GM19023 (cell line): ENCODE data around the gene TENM4.

Experiments used
- ATAC-seq: cut with Tn5 transposase; IDR thresholded peaks from one replicate; pipeline ENCODE4 v1.9.1; 2021; ENCODE audit warnings: mild to moderate bottlenecking, moderate library complexity; ENCODE audit not compliant: unreplicated experiment

The TENM4 gene

DNA sequence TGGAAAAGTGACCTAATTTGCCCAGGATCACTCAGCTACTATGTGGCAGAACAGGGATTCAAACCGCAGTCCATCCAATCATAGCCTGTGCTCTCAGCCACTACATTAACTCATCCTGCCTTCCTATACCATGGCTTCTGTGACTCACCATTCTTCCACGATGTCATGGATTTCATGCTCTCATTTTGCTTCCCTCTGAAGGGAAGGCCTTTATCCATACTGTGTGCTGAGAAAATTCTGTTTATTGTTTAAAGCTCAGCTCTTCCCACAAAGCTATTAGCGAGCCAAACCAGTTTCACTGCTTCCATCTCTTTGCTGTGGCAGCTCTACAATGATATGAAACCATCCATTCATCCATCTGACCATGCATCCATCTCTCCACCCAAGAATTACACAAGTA, 289.9 kb downstream of the TENM4 start:
- no peak for ATAC-seq

DNA sequence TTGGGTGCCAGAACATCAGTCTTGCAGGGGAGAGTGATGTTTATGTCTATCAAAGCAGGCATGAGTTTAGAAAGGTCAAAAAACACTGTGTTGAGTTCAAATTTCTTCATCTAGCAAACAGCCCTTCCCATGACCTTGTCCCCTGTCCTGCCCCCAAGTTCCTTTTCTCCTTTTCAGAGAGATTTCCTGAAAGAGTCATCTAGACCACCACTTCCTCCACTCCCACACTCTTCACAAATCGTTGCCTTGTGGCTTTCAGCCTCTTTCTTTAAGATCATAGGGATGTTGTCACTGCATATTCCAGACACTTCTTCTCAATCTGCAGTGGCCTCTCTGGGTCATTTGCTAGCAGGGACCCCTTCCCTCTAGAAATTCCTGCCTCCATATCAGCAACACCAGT, 290.5 kb downstream of the TENM4 start:
- no peak for ATAC-seq

DNA sequence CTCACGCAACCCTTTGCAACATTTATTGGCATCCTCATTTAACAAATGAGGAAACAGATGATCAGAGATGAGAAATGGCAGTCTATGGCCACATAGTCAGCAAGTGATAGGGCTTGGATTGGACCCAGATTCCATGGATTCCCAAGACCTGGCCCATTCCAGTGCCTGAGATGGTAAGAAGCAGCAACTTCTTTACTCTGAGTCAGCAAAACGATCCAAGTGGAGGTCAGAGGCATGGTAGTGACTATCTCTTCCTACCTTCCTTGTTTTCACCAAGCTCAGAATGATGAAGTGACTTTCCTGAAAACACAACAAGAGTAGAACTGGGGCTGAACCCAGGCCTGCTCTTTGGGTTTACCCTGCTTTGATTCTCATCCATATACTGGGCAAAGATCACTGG, 293.1 kb downstream of the TENM4 start:
- no peak for ATAC-seq

DNA sequence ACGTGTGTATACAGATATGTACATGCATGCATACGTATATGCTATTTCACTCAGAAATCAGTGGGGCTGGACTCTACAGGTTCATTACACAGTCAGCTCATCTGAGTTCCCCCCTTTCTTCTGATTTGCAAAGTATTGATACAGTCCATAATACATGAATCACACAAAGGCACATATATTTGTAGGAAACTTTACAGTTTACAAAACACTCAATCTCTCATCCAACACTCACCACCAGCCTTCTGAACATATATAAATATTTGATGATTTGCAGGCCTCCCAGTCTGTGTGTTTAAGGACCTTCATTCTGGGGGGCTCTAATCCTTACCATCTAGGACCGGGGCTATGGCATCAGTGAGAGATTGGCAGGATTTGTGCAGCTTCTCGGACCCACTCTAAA, 293.8 kb downstream of the TENM4 start:
- ATAC-seq = no peak

DNA sequence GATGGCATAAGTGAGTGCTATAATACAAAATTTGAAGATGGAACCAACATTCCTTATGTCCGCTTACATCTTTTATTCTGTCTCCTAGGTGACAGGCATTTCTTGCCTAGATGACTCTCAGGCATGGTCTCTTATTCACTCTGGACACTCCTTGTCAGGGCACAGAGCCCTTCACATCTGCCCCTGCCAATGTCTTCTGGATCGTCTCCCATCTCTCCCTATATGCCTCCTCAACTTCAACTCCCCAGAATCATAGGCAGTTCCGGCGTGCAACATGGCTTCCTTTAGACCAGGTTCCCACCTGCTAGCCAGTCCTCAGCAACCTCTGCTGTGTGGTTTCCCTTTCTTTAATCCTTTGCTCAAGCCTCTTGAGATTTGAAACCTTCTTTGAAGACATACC, 300.9 kb downstream of the TENM4 start:
- no peak for ATAC-seq

DNA sequence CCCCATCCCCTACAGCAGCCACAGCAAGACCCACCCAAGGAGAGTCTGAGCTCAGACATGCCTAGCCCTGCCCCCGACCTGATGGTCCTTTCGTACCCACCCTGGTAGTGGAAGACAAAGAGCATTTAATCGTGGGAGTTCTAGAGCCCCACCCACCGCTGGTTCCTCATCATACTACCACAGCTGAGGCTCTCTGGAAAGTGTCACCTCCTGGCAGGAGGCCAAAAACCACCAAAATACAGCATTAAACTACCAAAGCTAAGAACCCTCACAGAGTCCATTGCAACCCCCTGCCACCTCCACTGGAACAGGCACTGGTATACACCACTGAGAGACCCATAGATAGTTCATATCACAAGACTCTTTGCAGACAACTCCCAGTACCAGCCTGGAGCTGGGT, 311.1 kb downstream of the TENM4 start:
- no peak for ATAC-seq

DNA sequence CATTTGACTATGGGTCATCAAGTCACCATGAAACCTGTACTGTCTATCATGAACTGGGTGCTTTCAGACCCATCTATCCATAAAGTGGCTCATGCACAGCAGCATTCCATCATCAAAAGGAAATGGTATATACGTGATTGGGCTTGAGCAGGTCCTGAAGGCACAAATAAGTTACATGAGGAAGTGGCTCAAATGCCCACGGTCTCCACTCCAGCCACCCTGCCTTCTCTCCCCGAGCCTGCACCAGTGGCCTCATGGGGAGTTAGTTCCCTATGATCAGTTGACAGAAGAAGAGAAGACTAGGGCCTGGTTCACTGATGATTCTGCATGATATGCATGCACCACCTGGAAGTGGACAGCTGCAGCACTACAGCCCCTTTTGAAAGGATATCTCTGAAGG, 312.5 kb downstream of the TENM4 start:
- no peak for ATAC-seq

DNA sequence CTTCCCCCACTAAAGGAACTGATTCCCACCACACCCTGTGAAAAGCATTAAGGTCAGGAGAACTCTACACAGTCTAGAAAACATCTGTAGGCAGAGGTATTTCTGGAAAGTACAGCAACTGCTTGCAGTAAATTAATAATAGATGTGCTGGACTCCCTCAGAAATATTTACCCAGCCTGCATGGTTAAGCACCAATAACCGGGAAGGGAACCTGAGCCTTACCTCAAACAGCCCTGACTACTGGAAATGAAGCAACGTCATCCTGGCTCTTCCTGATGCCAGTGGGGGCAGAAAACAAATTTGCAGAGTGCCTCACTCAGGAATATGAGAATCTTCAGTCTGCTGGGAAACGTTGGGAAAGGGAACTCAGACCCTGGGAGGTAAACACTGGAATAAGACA, 318.1 kb downstream of the TENM4 start:
- ATAC-seq = no peak

DNA sequence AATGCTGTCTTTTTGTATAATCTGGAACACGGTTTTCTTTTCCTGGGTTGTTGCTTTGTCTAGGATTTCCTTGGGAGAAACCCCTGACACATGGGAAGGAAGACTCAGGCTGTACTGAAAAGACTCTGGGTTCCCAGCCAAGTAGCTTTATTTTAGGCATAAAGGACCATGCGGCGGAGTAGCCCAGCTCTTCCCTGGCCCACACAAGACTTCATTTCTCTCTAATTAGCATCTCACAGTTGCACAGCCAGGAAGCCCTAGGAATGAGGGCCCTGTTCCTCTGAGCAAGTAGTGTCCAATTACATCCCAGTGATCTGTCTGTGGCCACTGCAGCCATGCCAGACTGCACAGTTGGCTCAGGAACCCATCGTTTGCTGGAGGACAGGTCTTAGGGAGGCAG, 319.5 kb downstream of the TENM4 start:
- ATAC-seq = no peak

DNA sequence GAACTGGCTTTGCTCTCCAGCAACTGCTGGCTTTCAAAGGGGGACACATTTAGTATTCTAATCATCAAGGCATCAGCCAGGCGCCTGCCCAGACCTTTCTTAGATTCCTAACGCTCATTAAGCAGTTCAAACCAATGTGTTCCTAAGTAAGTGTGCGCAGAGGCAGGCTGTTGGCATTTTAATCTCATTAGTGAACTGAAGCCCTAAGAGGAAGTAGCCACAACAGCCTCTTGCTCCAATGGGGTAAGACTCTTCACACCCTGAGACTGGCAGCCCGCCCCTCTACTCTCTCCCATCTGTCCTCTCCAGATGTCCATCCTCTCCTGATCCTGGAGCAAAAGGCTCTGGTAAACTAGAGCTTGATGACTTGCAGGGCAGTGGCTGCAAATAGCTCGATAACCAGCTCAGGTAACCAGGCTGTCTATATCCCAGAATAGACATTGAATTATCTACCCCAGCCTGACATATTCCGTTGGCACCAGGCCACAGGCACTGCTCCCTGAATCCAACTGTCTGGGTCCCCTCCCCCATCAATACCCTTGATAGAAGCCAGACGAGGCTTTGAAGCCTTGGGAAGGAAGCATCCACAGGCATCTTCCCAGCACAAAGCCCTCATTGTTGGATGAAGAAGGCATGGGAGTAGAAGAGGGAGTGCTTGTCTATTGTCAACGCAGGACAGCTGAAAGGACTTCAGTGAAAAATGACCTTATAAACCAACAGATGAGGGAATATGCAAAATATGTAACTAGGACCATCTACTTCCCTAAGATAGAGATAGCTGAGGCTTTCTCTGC, 321.1 kb downstream of the TENM4 start:
- no peak for ATAC-seq

DNA sequence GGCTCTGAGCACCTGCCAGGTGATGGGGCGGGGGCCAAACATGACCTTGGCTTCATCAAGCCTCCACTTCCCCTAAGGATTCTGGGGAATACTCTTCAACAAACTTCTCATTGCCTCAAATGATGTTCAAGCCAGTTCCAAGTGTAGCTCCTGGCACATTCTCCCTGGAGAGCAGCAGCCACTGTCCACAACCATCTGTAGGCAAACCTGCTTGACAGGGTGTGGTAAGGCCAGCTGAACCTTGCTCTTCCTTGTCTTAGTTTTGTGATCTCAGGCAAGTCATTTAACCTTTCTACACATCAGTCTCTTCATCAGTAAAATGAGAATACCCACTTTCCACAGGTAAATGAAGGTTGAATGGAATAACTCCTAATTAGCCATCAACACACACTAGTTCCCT, 323.3 kb downstream of the TENM4 start:
- no peak for ATAC-seq

DNA sequence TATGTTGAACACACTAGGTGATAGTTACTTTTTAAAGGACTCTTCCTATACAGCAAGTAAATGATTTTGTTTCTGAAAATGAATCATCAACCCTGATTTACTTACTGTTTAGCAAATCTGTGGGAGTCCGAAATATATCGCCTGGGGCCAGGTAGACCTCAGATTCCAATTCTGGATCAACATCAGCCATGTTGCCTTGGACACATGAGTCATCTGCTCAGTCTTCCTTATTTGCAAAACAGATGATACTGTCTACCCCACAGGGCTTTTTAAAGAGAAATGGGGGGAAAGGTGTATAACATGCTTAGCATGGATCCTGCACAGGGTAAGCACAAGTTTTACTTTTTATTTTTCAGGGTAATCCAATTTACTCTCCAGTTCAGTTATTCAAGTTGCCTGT, 324.2 kb downstream of the TENM4 start:
- no peak for ATAC-seq

DNA sequence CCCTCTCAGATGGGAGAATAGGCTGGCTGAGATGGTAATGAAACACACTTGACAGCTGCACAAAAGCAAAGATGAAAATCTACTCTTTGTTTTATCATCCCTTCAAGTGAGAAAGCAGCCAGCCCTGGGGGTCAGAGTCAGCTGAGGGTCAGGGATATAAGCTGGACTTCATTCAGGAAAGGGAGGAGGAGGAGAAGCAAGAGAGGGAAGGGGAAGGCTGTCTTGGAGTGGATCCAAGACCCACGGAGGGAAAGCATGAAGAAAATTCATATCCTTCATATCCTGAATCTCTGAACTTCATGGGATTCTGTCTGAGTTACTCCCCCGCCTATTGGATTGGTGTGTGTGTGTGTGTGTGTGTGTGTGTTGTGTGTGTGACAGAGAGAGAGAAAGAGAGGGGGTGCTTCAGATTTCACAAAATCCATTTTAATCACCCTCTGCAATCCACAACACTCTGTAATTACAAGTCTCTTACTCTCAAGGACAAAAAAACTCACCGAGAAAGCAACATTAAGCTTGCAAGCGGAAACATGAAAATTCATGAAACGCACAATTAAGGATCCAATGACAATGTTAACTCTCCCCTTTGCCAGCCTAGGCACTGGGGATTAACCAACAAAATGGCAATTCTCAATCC, 327.7 kb downstream of the TENM4 start:
- ATAC-seq = no peak

DNA sequence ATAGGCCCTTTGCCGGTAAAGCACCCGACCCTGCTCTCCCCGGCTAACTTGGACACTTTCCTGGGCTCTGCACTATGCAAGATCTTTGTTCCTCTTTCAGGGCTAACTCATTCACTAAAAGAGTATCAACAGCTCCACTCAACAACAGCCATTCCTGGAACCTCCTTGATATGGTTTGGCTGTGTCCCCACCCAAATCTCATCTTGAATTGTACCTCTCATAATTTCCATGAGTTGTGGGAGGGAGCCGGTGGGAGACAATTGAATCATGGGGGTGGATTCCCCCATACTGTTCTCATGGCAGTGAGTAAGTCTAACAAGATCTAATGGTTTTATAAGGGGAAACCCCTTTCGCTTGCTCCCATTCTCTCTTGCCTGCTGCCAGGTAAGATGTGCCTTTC, 330.0 kb downstream of the TENM4 start:
- ATAC-seq = no peak

DNA sequence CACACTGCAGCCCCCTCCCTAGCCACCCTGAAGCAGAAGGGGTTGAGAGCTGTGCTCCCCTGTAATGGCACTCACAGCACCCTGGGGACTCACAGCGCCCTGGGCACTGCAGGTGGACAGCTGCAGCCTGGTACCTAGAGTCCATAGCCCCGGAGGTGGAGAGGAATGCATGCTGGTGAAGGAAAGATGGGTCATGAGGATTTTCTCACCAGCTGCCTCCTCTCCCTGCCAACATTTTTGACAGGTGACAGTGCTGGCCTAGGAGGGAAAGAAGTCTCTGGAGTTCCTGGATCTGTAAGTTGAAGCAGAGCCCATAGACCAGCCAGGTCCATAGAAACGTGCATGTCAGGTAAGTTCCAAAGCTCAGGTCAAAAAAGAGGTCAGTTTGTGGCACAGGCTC, 330.5 kb downstream of the TENM4 start:
- ATAC-seq = no peak

DNA sequence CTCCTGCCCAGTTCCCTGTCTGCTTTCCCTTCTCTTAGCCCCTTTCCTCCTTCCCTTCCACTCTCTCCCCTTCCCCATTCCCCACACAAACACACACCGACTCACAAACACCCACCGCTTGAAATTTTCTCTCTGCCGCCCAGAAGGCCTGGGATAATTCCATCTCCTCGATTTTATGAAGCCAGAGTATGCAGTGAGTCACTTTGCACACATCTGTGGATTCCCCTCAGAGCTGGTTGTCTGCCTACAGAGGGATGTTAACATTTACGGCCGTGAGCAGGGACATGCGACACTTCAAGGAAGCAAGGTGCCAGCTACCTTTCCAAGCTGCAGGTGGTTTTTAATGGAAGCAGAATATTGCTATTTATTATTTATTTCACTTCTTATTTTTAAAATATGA, 332.0 kb downstream of the TENM4 start:
- ATAC-seq = no peak

DNA sequence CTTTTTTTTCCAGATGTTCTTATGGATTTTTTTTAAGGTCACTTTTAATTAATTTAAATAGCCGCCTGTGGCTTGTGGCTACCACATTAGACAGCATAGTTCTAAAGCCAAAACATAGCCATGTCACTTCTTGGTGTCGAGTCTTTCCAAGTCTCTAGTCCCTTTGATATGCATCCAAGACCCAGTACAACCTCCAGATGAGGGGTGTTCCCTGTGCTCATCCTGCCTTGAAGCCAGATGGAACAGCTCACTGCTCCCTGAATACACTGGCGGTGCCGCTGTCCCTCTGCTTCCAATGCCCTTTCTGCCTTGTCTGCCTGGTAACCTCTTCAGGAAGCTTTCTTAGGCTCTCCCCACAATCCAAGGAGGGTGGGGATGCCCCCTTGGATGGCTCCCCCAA, 338.0 kb downstream of the TENM4 start:
- no peak for ATAC-seq

DNA sequence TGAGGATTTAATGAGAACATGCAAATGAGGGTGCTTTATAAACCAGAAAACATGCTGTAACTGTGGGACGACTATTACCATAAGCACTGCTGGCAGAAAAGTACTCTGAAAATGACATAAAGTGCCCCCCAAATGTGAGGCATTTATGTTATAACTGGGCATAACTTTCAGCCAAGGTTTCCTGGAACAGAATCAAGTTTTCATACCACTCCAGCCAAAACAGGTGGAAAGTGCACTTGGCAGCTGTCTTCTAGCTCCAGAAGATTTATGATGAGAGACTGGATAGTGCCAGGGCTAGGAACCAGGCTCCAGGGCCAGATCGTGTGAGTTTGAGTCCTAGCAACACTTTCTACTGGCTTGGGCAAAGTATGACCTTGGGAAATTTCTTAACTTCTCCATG, 339.2 kb downstream of the TENM4 start:
- ATAC-seq = no peak

DNA sequence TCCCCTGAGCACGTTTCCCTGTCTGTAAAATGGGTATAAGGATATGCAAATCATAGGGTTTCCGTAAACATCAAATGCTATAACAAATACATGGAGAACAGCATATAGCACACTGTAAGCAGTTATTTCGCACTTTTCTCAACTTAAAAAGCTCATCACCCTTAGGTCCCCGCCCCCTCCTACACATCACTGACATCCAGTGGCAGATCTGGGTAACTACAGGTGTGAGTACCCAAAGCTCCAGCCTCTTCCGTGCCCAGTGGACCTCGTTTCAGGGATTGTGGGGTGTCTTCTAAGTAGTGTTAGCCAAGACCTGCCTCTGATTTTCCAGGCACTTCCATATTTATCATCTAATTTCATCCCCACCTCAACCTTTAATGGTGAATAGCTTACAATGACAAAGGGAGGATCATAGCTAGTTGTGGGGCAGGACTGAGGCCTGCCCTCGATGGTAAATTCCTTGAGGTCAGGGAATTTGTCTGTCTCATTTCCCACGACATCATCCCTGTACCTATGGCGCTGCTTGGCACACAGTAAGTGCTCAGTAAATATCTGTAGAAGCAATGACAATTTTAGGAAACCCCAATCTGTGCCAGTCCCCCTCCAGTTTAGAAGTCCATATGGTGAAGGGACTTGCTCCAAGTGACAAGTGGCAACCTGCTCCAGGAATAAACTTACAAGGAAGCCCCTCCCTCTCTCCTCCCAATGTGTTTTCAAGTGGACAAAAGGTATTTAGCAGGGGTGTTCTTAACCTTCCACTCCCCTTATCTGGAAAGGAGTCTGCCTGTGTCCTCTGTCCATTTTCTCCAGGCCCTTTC, 340.5 kb downstream of the TENM4 start:
- ATAC-seq = no peak

DNA sequence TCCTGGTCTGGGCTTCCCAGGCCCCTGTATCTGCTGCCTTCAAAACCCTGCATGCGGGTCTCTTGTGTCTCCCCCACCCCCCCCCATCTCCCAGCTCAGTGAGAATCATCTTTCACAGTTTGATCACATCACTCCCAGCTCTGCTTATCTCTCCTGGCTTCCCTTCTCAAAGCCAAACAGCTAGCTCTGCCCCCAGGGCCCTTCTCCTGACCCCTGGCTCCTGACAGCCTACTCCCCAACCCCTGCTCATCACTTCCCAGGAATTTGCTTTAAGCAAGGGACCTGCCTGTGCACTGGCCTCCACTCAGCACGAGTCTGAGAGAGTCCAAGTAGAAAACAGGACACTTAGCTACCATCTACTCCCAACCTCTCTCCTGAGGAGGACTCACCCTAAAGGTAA, 342.7 kb downstream of the TENM4 start:
- no peak for ATAC-seq

DNA sequence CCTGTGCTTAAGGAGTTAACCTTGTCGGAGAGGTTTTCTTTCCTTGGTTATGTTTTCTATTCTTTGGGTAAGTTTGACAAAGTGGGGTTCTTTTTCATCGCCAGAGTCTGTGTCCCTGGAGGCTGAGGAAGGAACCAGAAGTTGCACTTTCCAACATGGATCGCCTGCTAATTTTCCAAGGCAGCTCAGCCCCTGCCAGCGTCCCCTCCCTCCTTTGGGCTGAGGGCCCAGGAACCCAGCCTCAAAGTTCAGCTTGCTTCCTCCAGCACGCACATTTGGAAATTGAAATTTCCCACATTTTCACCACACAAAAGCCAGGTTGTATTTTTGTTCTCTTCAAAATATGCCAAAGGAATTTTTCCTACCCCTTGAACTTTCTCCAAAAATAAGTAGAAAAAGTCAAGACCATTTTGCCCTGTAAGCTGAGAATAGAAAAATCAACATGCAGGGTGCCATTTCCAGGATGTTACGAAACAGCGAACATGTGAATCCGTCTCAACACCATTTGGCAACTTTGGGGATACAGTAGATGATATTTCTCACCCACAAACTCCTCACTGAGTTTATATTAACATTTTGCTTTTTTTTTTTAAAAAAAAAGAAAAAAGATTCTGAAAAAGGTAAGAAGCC, 343.5 kb downstream of the TENM4 start:
- no peak for ATAC-seq

DNA sequence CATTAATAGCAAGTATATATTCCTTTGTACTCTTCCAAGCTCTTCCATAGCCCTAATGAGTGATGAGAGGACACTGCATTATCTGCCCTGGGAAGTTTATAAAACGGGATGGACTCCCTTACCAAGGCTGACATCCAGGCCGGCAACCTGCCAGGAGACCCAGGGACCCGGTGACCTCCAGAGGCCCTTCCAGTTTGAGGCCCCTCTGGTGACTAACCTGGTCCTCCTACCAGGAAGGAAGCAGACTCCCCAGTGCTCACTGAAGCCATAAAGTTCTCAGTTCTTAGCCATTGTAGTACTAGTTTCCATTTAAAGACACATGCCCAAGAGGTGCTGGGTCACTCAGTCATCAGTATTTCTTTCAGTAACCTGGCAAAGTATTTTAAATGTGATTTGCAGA, 345.4 kb downstream of the TENM4 start:
- ATAC-seq = no peak
